NCI-H2196 treated with DMSO at 0.1 percent for 48 hours (cell line): ENCODE results near the gene MBD3L3.
"Not testable (repeated sequence)": the region's sequence is repeated elsewhere in the genome, so short reads cannot be mapped to it uniquely, and the experiment has no call there.

Experiments used
- DNase-seq: peaks from one replicate; lab custom pipeline; 2025; ENCODE audit not compliant: unreplicated experiment; lab: John Stamatoyannopoulos, UW

The MBD3L3 gene

DNA sequence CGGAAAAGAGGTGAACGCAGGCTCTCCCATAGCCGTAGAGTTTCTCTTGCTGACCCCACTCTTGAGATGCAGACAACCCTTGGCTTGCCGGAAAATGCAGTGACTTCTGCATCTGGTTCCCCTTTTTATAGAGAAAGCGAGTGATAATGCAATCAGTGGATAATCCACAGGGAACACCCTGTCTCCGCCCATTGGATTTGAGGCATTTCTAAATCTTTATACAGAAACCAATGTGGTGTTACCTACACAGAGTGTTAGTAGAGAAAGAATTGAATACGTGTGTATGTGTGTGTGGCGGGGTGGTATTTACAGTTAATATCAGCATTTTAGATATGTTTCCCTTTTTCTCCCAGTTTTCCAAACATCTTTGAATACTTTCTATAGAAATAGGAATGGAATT is at the start of gene MBD3L3:
TSS of gene MBD3L3 (minus strand) at position 101 of the 400 bp plus-strand sequence. CDS start at position 30, 71 bp downstream.
- DNase-seq: not testable (repeated sequence)

GRCh38 chr19:7106711-7107657 is 48.5 kb upstream of the MBD3L3 start:
- no peak for DNase-seq

DNA sequence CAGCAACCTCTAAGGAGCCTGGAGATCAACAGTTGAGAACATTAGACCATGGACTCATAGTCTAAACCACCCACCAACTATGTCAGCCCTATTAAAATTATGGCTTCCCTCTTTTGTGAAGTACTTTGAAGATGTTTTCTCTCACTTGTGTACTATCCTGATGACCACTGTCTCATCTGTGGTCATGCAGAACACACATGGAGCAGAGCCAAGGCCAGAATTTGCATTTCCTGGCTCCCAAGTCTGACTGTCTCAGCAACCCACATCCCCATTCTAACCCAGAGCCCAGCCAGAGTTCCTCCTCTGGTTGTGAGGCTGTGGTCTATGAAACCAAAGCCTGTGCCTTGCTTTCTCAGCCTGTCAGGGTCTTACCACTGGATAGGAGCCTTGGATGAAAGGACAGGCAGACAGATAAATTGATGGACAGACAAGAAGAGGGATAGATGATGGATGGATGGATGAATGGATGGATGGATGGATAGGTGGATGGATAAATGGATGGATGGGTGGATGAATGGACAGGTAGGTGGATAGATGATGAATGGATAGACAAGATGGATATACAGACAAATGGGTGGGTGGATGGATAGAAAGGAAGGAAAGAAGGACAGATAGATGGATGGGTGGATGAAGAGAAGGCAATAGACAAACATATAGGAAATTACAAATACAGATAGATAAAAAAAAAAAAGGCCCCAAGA is 46.4 kb upstream of the MBD3L3 start:
- DNase-seq: no peak

DNA sequence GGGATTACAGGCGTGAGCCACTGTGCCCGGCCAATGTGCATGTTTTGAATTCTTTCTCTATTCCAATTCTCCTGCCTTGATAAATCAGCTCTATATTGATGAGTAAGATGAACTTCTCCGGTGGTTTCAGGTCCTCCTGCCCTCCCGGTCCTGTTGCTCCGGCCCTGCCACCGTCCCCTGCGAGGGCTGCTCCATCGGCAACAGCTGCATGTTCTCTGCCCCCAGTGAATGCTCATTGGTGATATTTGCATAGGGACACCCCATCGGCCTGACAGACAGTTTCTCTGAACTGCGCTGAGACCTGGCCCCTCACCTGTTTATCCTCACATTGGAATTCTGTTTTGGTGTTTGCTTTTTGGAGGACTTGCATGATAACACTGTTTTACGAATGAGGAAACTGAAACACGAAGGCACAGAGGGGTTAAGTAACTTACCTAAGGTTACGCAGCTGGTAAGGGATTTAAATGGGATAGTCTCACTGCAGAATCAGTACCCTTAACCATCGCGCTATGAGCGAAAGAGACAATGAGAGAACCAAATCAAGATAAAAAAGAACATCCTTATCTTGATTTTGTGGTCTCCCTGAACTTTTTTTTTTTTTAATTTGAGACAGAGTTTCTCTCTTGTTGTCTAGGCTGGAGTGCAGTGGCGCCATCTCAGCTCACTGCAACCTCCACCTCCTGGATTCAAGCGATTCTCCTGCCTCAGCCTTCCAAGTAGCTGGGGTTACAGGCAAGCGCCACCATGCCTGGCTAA is 43.2 kb upstream of the MBD3L3 start:
- DNase-seq: no peak

DNA sequence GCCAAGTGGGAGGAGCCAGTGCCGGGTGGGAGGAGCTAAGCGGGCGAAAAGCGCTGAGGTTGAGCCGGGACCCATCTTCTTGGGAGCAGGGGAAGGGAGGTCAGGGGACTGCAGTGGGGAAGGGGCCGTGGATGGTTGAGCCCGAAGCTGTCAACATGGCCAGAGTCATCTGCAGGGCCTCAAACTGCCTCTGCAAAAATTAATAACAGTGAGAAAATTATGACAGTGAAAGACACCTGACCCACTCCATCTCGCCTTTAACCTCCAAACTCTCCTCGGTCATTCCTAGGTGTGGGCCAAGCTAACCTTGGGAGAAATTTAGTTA is 41.1 kb upstream of the MBD3L3 start:
- no peak for DNase-seq

DNA sequence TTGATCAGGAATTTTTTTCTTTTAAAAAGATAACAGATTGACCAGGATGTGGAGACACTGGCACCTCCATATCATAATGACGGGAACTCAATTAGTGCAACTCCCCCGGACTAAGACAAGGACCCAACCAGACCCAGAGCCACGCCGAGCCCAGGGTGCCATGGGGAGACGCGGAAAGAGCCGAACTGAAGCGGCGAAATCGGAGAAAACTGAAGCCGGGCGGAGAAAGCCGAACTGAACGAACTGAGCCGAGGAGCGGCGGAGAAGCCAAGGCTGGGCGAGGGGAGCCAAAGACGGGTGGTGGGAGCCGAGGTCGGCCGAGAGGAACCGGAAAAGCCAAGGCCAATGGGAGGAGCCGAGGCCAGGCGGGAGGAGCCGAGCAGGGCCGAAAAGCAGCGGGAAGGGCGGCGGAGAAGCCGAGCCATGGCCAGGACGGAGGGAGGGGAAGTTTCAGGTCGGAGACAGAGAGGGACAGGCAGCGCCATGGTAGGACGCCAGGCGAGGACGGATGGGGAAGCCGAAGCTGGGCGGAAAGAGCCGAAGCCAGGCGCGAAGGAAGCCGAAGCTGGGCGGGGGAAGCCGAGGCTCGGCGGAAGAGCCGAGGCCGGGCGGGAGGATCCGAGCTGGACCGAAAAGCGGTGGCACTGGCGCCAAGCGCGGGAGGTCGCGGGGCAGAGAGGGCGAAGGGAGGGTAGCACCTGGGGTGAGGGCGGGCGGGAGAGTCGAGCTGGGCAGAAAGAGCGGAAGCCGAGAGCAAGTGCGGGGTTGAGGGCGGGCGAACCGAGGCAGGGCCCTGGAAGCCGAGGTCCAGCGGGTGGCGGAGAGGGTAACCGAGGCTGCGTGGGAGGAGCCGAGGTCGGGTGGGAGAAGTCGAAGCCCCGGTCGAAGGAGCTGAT is 40.5 kb upstream of the MBD3L3 start:
- peak; percentile 96 for DNase-seq

DNA sequence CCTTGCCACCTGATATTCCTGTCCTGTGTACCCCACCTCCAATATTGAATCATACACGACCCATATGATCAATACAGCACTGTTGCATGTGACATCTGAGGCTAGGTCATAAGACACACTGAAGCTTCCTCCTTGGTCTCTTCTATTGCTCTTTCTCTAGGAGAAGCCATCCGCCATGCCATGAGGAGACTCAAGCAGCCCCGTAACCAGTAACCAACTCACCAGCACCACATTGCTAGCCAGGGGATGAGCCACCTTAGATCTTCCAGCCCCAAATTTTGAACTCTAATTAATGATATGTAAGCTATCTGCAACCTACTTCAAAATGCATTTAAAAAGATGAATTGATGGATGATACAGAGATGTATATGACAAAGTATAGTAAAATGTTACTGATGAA is 39.6 kb upstream of the MBD3L3 start:
- no peak for DNase-seq

DNA sequence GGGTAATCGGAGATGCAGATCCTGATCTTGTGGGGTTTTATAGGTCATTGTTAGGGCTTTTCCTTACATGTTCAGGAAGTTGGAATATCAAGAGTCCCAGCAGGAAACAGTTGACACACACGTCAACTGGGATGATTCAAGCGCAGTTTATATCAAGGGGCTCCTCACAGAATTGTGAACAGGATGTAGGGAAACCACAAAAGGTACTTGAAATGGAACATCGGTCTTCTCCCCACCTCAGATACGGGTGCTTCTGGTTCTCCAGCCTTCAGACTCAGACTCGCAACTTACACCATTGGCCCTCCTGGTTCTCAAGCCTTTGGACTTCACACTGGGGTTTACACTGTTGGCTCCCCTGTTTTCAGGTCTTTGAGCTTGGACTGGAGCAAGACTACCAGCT is 30.5 kb upstream of the MBD3L3 start:
- DNase-seq: no peak

DNA sequence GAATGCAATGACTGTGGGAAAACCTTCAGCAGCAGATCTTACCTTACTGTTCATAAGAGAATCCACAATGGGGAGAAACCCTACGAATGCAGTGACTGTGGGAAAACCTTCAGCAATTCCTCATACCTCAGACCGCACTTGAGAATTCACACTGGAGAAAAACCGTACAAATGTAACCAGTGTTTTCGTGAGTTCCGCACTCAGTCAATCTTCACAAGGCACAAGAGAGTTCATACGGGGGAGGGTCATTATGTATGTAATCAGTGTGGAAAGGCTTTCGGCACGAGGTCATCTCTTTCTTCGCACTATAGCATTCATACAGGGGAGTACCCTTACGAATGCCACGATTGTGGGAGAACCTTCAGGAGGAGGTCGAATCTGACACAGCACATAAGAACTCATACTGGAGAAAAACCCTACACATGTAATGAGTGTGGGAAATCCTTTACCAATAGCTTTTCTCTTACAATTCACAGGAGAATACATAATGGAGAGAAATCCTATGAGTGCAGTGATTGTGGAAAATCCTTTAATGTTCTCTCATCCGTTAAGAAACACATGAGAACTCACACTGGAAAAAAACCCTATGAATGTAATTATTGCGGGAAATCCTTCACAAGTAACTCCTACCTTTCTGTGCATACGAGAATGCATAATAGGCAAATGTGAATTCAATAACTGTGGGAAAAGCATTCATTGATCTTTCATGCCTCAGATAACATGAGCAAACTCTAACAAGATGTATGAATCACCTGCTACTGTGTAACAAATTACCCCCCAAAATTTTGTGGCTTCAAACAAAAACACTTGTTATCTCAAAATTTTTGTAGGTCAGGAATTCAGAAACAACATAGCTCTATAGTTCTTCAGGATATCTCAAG is 24.8 kb upstream of the MBD3L3 start:
- DNase-seq: no peak

DNA sequence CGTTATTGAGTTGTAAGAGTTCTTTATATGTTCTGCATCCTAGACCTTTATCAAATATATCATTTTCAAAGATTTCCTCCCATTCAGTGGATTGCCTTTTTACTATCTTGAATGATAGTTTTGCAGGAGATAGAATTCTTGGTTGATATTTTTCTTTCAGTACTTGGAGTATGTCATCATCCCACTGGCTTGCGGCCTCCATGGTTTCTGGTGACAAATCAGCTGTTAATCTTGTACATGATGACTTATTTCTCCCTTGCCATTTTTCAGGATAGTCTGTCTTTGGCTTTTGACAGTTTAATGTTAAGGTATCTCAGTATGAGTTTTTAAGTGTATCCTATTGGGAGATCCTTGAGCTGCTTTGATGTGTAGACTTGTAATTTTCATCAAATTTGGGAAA is 19.5 kb upstream of the MBD3L3 start:
- DNase-seq: no peak

- no peak for DNase-seq
Measured at GRCh38 chr19:7076151-7076550, 17.7 kb upstream of the MBD3L3 start.

DNA sequence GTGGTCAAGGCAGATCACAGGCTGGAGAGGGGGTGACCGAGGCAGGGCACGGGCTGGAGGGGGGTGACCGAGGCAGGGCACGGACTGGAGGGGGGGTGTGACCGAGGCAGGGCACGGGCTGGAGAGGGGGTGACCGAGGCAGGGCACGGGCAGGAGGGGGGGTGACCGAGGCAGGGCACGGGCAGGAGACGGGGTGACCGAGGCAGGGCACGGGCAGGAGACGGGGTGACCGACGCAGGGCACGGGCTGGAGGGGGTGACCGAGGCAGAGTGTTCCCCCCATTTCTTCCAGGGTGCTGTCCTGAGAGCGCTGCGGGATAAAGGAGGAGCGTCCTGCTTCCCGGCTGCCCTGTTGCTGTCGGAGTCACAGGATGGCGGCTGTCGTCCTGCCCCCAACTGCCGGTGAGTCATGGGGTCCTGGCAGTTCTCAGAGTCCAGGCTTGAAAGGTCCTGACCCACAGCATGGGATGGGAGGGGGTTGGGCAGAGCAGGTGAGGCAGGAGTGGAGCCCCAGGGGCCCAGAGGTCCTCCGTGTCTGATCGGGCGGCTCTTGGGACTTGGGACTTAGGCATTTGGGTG is 16.3 kb upstream of the MBD3L3 start:
- DNase-seq: no peak

DNA sequence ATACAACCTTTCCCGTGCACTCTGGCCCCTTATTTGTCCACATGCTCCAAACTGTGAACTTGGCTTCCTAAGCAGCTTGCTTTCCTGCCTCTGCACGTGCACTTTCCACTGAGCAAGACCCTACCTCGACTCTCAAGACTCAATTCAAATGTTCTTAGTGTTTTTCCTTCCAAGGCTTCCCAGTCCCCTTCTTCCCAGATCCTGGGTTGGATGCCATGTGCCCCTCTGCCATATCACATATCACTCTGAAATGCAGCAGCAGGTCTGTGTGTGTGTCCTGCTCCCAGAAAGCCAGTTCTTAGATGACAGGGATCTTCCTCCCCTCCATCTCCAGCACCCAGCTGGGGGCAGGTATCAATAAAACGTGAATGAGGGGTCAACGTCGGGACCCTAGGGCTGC is 14.1 kb upstream of the MBD3L3 start:
- DNase-seq: no peak

DNA sequence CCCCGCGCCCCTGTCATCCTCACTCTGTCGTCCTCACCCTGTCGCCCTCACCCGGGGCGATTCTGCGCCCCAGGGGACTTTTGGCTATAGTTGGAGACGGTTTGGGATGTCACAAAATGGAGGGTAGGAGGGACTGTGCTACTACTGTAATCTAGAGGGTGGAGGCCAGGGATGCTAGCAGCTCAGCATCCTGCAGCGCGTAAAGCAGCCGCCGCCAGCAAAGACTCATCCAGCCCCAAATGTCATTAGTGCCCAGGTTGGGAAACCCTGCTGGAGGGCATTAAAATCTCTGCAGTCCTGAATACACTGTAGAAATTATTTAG is 11.4 kb upstream of the MBD3L3 start:
- DNase-seq: no peak

GRCh38 chr19:7069042-7069903 is 10.8 kb upstream of the MBD3L3 start, which contains the start of gene ZNF557:
TSS of gene ZNF557 (plus strand) at chr19:7069703. CDS start at chr19:7075075, 5,372 bp downstream.
- peak; percentile 89 for DNase-seq

GRCh38 chr19:7068599-7068998 is 10.1 kb upstream of the MBD3L3 start:
- DNase-seq: no peak

DNA sequence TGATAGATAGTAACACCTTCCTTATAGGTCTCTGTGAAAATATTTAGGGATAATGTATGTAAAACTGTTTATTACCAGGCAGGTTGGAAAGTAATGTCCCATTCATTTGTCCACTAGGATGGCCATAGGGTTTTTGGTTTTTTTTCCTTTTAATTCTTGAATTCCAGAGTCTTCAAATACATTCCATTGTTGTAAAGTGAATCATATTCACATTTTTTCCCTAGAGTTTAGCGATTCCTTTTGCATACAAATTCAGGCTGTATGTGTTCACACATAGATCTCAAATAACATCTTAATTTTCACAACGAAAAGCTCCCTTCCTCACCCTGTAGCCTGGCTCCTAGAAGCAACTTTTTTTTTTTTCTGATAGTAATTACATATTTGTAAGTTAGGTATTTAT is 9.2 kb upstream of the MBD3L3 start:
- DNase-seq: no peak

- DNase-seq: not testable (repeated sequence)
Measured at GRCh38 chr19:7067122-7067521, 8.6 kb upstream of the MBD3L3 start.
